Smooth muscle cell (in vitro differentiated cells): ENCODE results near the gene BTBD6. TPM values are rescaled to one million over a fixed set of nuclear protein-coding genes. Genes with fewer than 3 reads are reported as not detected.

Experiments
- DNase-seq: peaks from one replicate; lab custom pipeline; 2025; ENCODE audit not compliant: unreplicated experiment; lab: John Stamatoyannopoulos, UW
- H2AFZ ChIP-seq: fragments of 200-600 bp; sonication (generic); 2 replicates; pipeline ENCODE4 v1.6.0; 2016; ENCODE audit warnings: antibody characterized with exemption, low read depth, mild to moderate bottlenecking
- H3F3A ChIP-seq: fragments of 200-600 bp; sonication (generic); 2 replicates; pipeline ENCODE4 v1.6.0; 2017; ENCODE audit warnings: antibody characterized with exemption, low read depth
- H3K27ac ChIP-seq: fragments of 200-600 bp; sonication (generic); 2 replicates; pipeline ENCODE4 v1.5.1; 2016; ENCODE audit warnings: low read depth, mild to moderate bottlenecking
- H3K27me3 ChIP-seq: fragments of 200-600 bp; sonication (generic); 2 replicates; pipeline ENCODE4 v1.6.1; 2016; ENCODE audit warnings: low read depth, mild to moderate bottlenecking
- H3K36me3 ChIP-seq: fragments of 200-600 bp; sonication (generic); 2 replicates; pipeline ENCODE4 v1.5.1; 2016; ENCODE audit warnings: low read depth
- H3K4me1 ChIP-seq: fragments of 200-600 bp; sonication (generic); 2 replicates; pipeline ENCODE4 v1.5.1; 2016; ENCODE audit warnings: low read depth
- H3K4me2 ChIP-seq: fragments of 200-600 bp; sonication (generic); 2 replicates; pipeline ENCODE4 v1.6.0; 2016; ENCODE audit warnings: mild to moderate bottlenecking
- H3K4me3 ChIP-seq: fragments of 200-600 bp; sonication (generic); 2 replicates; pipeline ENCODE4 v1.5.1; 2016; ENCODE audit warnings: mild to moderate bottlenecking
- H3K79me2 ChIP-seq: fragments of 200-600 bp; sonication (generic); 2 replicates; pipeline ENCODE4 v1.6.0; 2016; ENCODE audit warnings: low read depth, mild to moderate bottlenecking
- H3K9ac ChIP-seq: fragments of 200-600 bp; sonication (generic); 2 replicates; pipeline ENCODE4 v1.6.0; 2016; ENCODE audit warnings: low read depth
- H3K9me3 ChIP-seq: fragments of 200-600 bp; sonication (generic); replicated peaks from 2 replicates; pipeline ENCODE4 v1.5.1; 2016; ENCODE audit warnings: low read depth
- H4K20me1 ChIP-seq: fragments of 200-600 bp; sonication (generic); 2 replicates; pipeline ENCODE4 v1.6.0; 2016; ENCODE audit warnings: low read depth
- WGBS: methylation state at CpG from one replicate; pipeline ENCODE4 v1.1.7; 2016; ENCODE audit warnings: low lambda C conversion rate; 5-methylcytosine and 5-hydroxymethylcytosine counted together
- polyA plus RNA-seq: library from polyadenylated mRNA; unstranded; fragments of >200 nt; fragmentation: Nextera tagmentation; extraction: Ambion mirVana; gene quantifications from 2 replicates; pipeline ENCODE4 v1.2.1, GENCODE V29; 2016
- total RNA-seq: library from RNA; depleted of rRNA; stranded (reverse); fragments of >200 nt; gene quantifications from 2 replicates; pipeline ENCODE4 v1.2.3, GENCODE V29; 2014
- TF ChIP-seq, protein P1 (sequence below): fragments of 200-600 bp; sonication (generic); IDR thresholded peaks from 2 replicates; pipeline ENCODE4 v1.5.1; 2017; ENCODE audit warnings: borderline replicate concordance, mild to moderate bottlenecking, antibody characterized with exemption; ENCODE audit not compliant: insufficient read depth, poor library complexity, severe bottlenecking

BTBD6 gene
- total and polyA plus RNA-seq, 2 experiments from 2014 or later: 27.0 to 40.3 TPM

DNA sequence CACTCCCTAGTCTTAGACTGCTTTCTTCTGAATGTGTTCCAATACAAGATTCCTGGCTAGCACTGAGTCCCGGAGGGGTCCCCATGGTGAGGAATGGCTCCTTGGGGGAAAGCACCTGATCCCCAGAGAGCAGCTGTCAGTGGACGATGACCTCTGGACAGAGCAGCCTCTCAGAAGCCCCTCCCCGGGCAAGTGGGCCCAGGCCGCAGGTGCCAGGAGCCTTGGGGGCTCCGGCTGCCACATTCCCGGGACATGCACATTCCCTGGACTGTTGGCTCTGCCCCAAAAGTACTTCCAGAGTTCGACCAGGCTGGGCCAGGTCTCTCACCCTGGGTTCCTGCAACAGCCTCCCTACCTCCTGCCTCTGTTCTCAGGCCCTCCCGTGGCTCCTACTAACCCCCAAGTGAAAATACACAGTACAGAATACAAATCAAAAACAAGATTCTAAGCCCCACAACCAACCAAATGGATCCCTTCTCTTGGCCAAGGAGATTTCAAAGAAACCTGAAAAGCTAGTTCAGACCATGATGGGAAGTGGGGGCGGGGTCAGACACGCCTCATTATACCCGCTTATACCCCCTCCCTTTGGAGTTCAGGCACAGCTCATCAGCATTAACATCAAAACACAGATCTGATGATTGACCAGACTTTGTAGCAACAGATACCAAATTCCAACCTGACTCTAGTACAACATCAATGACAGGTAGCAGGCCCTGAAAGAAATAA, 23.3 kb upstream of the BTBD6 start:
- H3K27me3 ChIP-seq: no peaks in the 10 kb centered on the region
- H3K4me3 ChIP-seq: no peak overlapping the region
- no peak overlapping the region for H3K27ac ChIP-seq
- no peaks in the 10 kb centered on the region for H3F3A ChIP-seq
- H3K79me2 ChIP-seq: no peaks in the 10 kb centered on the region
- no peaks in the 10 kb centered on the region for H3K4me1 ChIP-seq
- H4K20me1 ChIP-seq: no peaks in the 10 kb centered on the region
- no peaks in the 10 kb centered on the region for H3K36me3 ChIP-seq
- TF ChIP-seq, protein P1, sequence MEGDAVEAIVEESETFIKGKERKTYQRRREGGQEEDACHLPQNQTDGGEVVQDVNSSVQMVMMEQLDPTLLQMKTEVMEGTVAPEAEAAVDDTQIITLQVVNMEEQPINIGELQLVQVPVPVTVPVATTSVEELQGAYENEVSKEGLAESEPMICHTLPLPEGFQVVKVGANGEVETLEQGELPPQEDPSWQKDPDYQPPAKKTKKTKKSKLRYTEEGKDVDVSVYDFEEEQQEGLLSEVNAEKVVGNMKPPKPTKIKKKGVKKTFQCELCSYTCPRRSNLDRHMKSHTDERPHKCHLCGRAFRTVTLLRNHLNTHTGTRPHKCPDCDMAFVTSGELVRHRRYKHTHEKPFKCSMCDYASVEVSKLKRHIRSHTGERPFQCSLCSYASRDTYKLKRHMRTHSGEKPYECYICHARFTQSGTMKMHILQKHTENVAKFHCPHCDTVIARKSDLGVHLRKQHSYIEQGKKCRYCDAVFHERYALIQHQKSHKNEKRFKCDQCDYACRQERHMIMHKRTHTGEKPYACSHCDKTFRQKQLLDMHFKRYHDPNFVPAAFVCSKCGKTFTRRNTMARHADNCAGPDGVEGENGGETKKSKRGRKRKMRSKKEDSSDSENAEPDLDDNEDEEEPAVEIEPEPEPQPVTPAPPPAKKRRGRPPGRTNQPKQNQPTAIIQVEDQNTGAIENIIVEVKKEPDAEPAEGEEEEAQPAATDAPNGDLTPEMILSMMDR: no peak
- H3K9me3 ChIP-seq: no peaks in the 10 kb centered on the region
- 95% methylated on average over 11 of the region's 11 CpGs for WGBS
- H3K9ac ChIP-seq: no peak overlapping the region
- no peak overlapping the region for H3K4me2 ChIP-seq
- no peak for DNase-seq
- no peak overlapping the region for H2AFZ ChIP-seq

DNA sequence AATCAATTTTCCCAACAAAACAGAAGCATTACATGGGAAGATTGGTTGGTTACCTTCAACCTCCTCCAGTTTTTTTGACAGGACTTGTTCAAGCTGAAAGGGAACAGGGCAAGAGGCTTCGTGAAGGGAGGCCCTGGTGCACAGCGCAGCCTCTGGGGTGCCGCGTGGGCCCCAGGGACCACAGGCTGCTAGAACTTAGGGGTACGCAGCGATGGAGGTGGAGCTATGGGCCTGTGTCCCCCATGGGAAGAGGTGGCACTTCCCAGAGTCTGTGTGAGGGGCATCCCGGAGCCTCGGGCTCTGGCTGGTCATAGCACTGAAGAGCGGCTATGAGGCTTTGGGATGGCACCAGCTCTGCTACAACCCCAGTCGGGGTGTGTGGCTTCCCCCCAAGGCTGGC, 22.1 kb upstream of the BTBD6 start:
- WGBS: 97% methylated on average over 9 of the region's 10 CpGs
- H3K4me1 ChIP-seq: no peaks in the 10 kb centered on the region
- H2AFZ ChIP-seq: no peak overlapping the region
- H3K27ac ChIP-seq: no peak overlapping the region
- H3K9ac ChIP-seq: no peak overlapping the region
- TF ChIP-seq, protein P1: no peak
- H3K4me3 ChIP-seq: no peak overlapping the region
- no peaks in the 10 kb centered on the region for H4K20me1 ChIP-seq
- no peaks in the 10 kb centered on the region for H3K79me2 ChIP-seq
- H3K9me3 ChIP-seq: no peaks in the 10 kb centered on the region
- H3K36me3 ChIP-seq: no peaks in the 10 kb centered on the region
- no peak overlapping the region for H3K4me2 ChIP-seq
- no peaks in the 10 kb centered on the region for H3K27me3 ChIP-seq
- no peak for DNase-seq
- H3F3A ChIP-seq: no peaks in the 10 kb centered on the region

DNA sequence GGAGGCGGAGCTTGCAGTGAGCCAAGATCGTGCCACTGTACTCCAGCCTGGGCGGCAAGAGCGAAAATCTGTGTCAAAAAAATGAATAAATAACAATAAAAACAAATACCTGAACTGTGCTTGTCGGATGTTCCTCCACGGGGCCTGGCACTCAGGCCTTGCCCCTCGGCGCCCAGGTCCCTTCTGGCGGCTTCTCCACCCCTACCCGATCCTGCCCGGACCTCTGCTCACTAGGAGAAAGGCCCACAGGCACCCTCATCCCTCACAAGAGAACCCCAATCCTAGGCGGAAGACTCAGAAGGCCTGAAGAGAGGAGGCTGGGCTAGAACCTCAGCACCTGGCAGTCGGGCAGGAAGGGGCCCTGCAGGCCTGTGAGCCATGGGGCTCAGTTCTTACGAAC, 21.0 kb upstream of the BTBD6 start:
- H3K9me3 ChIP-seq: no peaks in the 10 kb centered on the region
- TF ChIP-seq, protein P1: no peak
- no peaks in the 10 kb centered on the region for H3F3A ChIP-seq
- H4K20me1 ChIP-seq: no peaks in the 10 kb centered on the region
- no peak for DNase-seq
- H3K9ac ChIP-seq: no peak overlapping the region
- no peak overlapping the region for H3K4me3 ChIP-seq
- no peaks in the 10 kb centered on the region for H3K27me3 ChIP-seq
- 98% methylated on average over 14 of the region's 14 CpGs for WGBS
- H3K27ac ChIP-seq: no peak overlapping the region
- no peaks in the 10 kb centered on the region for H3K4me1 ChIP-seq
- H3K36me3 ChIP-seq: no peaks in the 10 kb centered on the region
- H3K4me2 ChIP-seq: no peak overlapping the region
- H2AFZ ChIP-seq: no peak overlapping the region
- H3K79me2 ChIP-seq: no peaks in the 10 kb centered on the region

DNA sequence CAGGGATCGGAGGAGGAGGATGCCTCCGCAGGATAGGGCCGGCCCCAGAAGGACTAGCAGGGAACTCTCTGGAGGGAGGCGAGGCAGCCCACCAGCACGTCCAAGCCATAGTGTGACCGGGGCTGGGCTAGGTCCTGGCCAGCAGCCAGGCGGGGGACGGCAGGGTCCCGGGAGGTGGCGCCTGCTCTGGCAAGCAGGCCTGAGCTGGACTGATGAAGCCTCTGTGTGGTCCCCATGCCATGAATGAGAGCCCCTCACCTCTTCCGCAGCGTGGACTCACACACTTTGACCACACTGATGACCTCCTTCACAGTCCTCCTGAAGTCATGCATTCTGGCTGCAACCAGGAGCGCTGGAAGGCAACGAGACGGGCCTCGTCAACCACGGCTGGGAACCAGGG, 19.8 kb upstream of the BTBD6 start:
- H3K4me3 ChIP-seq: no peak overlapping the region
- H3K27ac ChIP-seq: no peak overlapping the region
- no peak overlapping the region for H2AFZ ChIP-seq
- no peaks in the 10 kb centered on the region for H3K27me3 ChIP-seq
- H3K36me3 ChIP-seq: no peaks in the 10 kb centered on the region
- no peak overlapping the region for H3K9ac ChIP-seq
- H3K4me2 ChIP-seq: no peak overlapping the region
- TF ChIP-seq, protein P1: no peak
- 94% methylated on average over 17 of the region's 17 CpGs for WGBS
- H3F3A ChIP-seq: no peaks in the 10 kb centered on the region
- H3K4me1 ChIP-seq: no peaks in the 10 kb centered on the region
- no peak for DNase-seq
- no peaks in the 10 kb centered on the region for H3K79me2 ChIP-seq
- H3K9me3 ChIP-seq: no peaks in the 10 kb centered on the region
- H4K20me1 ChIP-seq: no peaks in the 10 kb centered on the region
